Measurements from ENCODE around the gene NHERF2.

The NHERF2 gene

DNA sequence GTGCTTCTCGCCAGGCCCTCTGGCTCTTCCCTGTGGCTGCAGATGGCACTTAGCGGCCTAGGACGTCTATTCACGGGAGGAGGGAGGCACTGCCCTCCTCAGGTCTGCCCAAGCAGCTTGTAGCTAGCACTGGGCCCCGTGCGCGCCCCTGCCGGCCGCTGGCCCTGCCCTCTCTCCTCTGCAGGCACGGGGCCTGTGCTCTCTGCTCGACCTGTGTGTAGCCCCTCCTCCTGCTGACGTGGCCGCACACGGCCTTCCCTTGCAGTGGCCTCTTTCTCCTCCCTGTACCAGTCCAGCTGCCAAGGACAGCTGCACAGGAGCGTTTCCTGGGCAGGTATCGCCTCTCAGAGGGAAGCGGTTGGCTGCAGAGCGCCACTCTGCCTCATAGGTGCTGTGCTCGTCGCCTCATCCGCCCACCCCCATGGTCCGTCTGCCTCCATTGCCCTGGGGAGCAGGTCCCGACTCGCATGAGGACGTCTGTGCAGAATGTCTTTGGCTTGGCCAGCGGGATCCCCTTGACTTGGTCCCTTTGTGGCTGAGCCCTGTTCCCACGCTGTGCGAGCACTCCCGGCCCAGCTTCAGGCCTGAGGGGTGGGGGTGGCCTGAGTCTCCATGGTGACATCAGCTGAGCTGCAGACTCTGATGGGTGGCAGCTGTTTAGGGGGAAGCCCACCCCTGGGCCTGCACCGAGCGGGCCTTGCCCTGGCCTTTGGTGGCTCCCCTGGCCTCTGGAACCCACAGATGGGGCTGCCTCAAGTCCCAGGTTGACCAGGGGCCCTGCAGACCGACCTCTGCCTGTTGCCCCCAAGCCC is 55.7 kb downstream of the NHERF2 start:
- DNase-seq (ENCODE audit: insufficient read length, low spot score): no peak
- no peak for FAIRE-seq

GRCh38 chr16:2082983-2083364 is 56.3 kb downstream of the NHERF2 start:
- DNase-seq (ENCODE audit: insufficient read length, low spot score) (no peak), FAIRE-seq (no peak)
- TF ChIP-seq POLR2A (IDR thresholded peaks at IDR 0.05; ENCODE audit: low read depth, low read length): no peak

More for the DNA sequence above, 55.7 kb downstream of the NHERF2 start:
- TF ChIP-seq POLR2A (IDR thresholded peaks at IDR 0.05; ENCODE audit: low read depth, low read length): no peak

DNA sequence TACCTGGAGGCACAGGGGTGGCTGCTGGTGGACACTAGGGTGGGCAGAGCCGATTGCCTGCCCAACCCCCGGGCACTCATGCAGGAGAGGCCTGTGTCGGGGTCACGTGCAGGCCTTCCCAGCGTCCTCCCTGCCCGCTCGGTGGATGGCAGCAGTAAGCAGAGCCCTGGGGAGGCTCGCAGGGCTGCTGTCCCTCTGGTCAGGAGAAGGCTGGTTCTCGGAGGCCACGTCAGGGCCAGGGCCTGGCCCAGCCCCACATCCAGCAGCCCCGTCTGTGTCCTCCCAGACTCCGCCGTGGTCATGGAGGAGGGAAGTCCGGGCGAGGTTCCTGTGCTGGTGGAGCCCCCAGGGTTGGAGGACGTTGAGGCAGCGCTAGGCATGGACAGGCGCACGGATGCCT is 56.7 kb downstream of the NHERF2 start:
- no peak for FAIRE-seq
- TF ChIP-seq POLR2A (IDR thresholded peaks at IDR 0.05; ENCODE audit: low read depth, low read length): no peak
- no peak for DNase-seq (ENCODE audit: insufficient read length, low spot score)

- DNase-seq (ENCODE audit: insufficient read length, low spot score) (no peak), FAIRE-seq (no peak)
- TF ChIP-seq POLR2A (IDR thresholded peaks at IDR 0.05; ENCODE audit: low read depth, low read length): no peak
Measured at GRCh38 chr16:2083876-2084780, 57.4 kb downstream of the NHERF2 start.

DNA sequence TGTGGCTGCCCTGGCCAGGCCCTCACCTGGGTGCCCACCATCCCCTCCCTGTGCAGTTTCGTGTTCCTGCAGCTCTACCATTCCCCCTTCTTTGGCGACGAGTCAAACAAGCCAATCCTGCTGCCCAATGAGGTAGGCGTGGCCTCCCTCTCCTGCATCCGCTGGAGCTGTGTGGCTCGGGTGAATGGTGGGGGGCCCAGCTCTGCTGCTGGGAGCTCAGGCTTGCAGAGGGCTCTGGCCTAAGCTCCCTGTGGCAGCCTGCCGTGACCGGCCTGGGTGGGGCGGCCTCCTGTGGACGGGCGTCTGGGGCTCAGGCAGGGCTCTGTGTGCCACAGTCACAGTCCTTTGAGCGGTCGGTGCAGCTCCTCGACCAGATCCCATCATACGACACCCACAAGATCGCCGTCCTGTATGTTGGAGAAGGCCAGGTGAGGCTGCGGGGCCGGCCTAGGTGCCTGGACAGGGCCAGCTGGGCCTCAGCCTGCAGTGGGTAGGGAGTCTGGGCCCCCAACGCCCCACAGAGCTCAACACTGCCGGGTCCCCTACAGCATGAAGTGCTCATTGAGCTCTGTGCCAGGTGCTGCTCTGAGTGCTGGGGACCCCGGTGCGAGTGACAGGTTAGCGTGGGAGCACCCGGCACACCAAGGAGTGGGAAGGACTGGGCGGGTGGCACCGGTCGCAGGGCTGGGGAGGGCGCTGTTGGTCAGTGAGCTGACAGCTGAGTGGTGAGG is 58.4 kb downstream of the NHERF2 start:
- no peak for FAIRE-seq
- no peak for DNase-seq (ENCODE audit: insufficient read length, low spot score)

GRCh38 chr16:2085669-2086068 is 59.0 kb downstream of the NHERF2 start:
- no peak for DNase-seq (ENCODE audit: insufficient read length, low spot score)
- no peak for TF ChIP-seq POLR2A (IDR thresholded peaks at IDR 0.05; ENCODE audit: low read depth, low read length)
- FAIRE-seq: no peak

More for the DNA sequence above, 58.4 kb downstream of the NHERF2 start:
- TF ChIP-seq POLR2A (IDR thresholded peaks at IDR 0.05; ENCODE audit: low read depth, low read length): no peak

GRCh38 chr16:2086106-2086742 is 59.5 kb downstream of the NHERF2 start:
- no peak for TF ChIP-seq POLR2A (IDR thresholded peaks at IDR 0.05; ENCODE audit: low read depth, low read length)
- no peak for FAIRE-seq
- DNase-seq (ENCODE audit: insufficient read length, low spot score): no peak

DNA sequence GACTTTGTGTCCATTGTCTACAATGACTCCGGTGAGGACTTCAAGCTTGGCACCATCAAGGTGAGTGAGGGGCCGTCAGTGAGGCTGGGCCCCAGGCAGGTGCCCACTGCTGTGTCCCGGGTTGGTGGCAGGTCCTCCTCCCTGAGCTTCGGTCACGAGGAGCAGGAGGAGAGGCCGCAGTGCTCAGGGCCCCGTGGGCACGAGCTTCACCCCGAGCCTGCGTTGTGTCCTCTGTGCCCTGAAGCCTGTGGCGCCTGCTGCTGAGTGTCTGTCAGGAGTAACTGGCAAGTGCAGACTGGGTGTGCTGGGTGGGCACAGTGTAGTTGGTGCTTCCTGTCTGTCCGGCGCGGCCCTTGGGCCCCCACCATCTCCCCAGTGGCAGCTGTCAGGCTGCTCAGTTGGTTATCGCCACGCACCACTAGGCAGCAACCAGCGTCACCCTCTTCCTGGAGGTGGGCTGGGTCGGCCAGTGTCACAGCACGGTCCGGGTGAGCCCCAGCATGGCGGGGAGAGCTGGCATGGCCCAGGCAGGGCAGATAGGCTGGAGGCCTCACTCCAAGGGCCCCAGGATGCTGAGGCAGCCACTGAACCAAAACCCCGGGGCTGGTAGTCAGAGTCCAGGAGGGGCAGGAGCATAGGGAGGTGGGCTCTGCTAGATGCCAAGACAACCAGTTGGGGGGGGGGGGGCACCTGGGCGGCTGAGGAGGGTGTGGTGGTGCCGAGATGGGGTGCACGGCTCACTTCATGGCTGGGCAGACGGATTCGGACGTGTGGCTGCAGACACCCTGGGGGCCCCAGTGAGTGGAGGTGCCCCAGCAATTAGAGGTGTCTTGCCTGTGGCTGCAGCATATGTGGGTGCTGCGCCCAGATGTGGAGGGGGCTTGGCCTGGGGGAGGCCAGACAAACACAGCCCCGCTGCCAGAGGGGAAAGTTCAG is 60.4 kb downstream of the NHERF2 start:
- FAIRE-seq (no peak), DNase-seq (ENCODE audit: insufficient read length, low spot score) (no peak)
- TF ChIP-seq POLR2A (IDR thresholded peaks at IDR 0.05; ENCODE audit: low read depth, low read length): no peak

DNA sequence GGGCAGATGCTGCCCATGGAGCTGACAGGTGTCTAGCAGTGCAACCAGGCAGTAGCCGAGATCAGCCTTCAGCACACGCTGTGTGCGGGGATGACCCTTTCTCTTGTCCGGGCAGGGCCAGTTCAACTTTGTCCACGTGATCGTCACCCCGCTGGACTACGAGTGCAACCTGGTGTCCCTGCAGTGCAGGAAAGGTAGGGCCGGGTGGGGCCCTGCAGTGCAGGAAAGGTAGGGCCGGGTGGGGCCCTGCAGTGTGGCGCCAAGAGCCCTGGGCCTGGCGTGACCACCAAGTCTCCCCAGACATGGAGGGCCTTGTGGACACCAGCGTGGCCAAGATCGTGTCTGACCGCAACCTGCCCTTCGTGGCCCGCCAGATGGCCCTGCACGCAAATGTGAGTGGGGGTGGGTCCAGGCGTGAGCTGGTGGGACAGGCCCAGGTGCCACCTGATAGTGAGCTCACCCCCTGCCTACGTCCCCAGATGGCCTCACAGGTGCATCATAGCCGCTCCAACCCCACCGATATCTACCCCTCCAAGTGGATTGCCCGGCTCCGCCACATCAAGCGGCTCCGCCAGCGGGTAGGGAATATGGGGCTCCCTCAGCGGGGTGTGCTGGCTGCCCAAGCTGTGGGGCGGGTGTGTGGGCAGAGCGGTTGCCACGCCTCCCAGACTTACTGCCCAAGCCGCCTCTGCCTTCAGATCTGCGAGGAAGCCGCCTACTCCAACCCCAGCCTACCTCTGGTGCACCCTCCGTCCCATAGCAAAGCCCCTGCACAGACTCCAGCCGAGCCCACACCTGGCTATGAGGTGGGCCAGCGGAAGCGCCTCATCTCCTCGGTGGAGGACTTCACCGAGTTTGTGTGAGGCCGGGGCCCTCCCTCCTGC is 61.3 kb downstream of the NHERF2 start:
- no peak for FAIRE-seq
- DNase-seq (ENCODE audit: insufficient read length, low spot score): no peak
- TF ChIP-seq POLR2A (IDR thresholded peaks at IDR 0.05; ENCODE audit: low read depth, low read length): no peak

Data from H54 (cell line).